ENCODE results near the gene TMEM156. TPM values are rescaled to one million over a fixed set of nuclear protein-coding genes. Genes with fewer than 3 reads are reported as not detected.
"Not testable (repeated sequence)": the region's sequence is repeated elsewhere in the genome, so short reads cannot be mapped to it uniquely, and the experiment has no call there.

Gene TMEM156
- total RNA-seq, 1 donor from 2014 or later: 2.3 TPM

GRCh38 chr4:38995660-38996005 lies 36.6 kb downstream of the TMEM156 start:
- TF ChIP-seq, protein P1, sequence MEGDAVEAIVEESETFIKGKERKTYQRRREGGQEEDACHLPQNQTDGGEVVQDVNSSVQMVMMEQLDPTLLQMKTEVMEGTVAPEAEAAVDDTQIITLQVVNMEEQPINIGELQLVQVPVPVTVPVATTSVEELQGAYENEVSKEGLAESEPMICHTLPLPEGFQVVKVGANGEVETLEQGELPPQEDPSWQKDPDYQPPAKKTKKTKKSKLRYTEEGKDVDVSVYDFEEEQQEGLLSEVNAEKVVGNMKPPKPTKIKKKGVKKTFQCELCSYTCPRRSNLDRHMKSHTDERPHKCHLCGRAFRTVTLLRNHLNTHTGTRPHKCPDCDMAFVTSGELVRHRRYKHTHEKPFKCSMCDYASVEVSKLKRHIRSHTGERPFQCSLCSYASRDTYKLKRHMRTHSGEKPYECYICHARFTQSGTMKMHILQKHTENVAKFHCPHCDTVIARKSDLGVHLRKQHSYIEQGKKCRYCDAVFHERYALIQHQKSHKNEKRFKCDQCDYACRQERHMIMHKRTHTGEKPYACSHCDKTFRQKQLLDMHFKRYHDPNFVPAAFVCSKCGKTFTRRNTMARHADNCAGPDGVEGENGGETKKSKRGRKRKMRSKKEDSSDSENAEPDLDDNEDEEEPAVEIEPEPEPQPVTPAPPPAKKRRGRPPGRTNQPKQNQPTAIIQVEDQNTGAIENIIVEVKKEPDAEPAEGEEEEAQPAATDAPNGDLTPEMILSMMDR (conservative IDR thresholded peaks at IDR 0.05; ENCODE audit: low read depth, low read length): no peak
- H3K4me3 ChIP-seq (ENCODE audit: low read depth, low read length): no peak overlapping the region
- no peak for DNase-seq (ENCODE audit: low read depth)

DNA sequence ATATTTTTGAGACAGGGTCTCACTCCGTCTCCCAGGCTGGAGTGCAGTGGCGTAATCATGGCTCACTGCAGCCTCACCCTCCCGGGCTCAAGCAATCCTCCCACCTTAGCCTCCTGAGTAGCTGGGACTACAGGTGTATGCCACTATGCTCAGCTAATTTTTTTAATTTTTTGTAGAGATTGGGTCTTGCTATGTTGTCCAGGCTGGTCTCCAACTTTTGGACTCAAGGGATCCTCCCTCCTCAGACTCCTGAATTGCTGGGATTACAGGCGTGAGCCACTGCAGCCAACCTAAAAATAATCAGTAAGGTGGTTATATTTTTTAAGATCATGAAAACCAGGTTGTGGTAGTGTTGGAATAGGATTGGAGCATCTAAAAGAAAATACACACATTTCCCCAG lies 38.1 kb downstream of the TMEM156 start:
- no peak for DNase-seq (ENCODE audit: low read depth)
- TF ChIP-seq, protein P1 (conservative IDR thresholded peaks at IDR 0.05; ENCODE audit: low read depth, low read length): no peak
- H3K4me3 ChIP-seq (ENCODE audit: low read depth, low read length): no peak overlapping the region

DNA sequence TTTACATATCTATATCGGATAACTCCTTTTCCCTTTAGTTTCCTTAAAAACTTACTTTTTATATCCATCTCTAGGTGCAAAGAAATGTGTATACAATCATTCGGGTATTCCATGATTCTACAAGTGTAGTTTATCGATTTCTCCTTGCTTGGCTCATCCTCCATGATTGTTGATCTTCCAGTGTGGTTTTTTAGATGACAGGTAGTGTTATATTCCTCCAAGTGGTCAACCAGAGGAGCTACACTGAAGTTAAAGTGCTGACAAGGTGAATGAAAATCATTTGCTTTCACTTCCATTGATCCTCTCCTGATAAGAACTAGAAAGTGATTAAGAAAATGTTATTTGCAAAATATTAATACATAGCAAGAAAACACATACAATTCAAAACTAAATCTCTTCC lies 38.5 kb downstream of the TMEM156 start:
- TF ChIP-seq, protein P1 (conservative IDR thresholded peaks at IDR 0.05; ENCODE audit: low read depth, low read length): peak; percentile 42
- H3K4me3 ChIP-seq (ENCODE audit: low read depth, low read length): no peak overlapping the region
- DNase-seq (ENCODE audit: low read depth): no peak

GRCh38 chr4:38990241-38990640 lies 42.0 kb downstream of the TMEM156 start:
- no peak for DNase-seq (ENCODE audit: low read depth)
- TF ChIP-seq, protein P1 (conservative IDR thresholded peaks at IDR 0.05; ENCODE audit: low read depth, low read length): no peak
- no peak overlapping the region for H3K4me3 ChIP-seq (ENCODE audit: low read depth, low read length)

DNA sequence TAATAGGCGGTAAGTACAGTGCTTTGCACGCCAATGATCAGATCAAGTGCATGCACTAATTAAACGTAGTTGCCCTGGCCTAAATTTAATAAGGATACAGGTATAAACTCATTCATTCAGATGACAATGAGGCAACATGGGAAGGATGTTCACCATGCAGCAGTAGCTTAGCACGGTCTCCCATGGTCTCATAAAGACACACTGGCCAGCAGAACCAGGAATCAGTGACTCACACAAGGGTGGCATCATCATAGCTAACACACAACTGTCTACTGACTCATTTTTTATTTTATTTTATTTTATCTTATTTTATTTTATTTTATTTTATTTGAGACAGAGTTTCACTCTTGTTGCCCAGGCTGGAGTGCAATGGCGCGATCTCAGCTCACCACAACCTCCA lies 42.7 kb downstream of the TMEM156 start:
- no peak for DNase-seq (ENCODE audit: low read depth)
- H3K4me3 ChIP-seq (ENCODE audit: low read depth, low read length): no peak overlapping the region
- TF ChIP-seq, protein P1 (conservative IDR thresholded peaks at IDR 0.05; ENCODE audit: low read depth, low read length): no peak

- H3K4me3 ChIP-seq (ENCODE audit: low read depth, low read length); DNase-seq (ENCODE audit: low read depth): not testable (repeated sequence)
Measured at GRCh38 chr4:38988353-38988752, 43.9 kb downstream of the TMEM156 start.

DNA sequence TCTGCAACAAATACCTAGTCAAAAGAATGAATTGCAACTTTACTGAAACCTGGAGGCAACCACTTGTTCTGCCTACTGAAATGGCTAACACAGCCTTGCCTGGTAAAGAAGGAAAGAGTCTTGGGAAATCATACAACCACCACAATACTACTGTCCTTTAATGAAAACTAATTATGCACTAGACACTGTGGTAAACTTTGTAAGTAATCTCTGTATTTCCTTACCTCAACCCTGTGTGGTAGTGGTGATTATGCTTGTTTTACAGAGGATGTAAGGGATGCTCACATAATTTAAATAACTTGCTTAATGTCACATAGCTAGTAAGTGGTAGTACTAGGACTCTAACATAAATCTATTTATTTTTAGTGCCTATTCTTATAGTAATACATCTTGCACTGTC lies 44.7 kb downstream of the TMEM156 start:
- no peak overlapping the region for H3K4me3 ChIP-seq (ENCODE audit: low read depth, low read length)
- no peak for DNase-seq (ENCODE audit: low read depth)
- TF ChIP-seq, protein P1 (conservative IDR thresholded peaks at IDR 0.05; ENCODE audit: low read depth, low read length): no peak

Data from epithelial cell of proximal tubule (primary cell).